ENCODE results near the gene STK32C.

STK32C gene

GRCh38 chr10:132243141-132243540 lies 64.6 kb downstream of the STK32C start:
- ChIA-PET POLR2A (no interaction called here), CTCF (no interaction called here)
- TF ChIP-seq LEF1 (IDR thresholded peaks at IDR 0.05; ENCODE audit: borderline replicate concordance) (no peak), CTBP1 (IDR thresholded peaks at IDR 0.05; ENCODE audit: borderline replicate concordance) (no peak), FOXM1 (IDR thresholded peaks at IDR 0.05; ENCODE audit: borderline replicate concordance) (no peak), SP1 (IDR thresholded peaks at IDR 0.05) (no peak), FOXA1 (IDR thresholded peaks at IDR 0.05) (no peak), BHLHE40 (IDR thresholded peaks at IDR 0.05; ENCODE audit: borderline replicate concordance) (no peak), SUZ12 (IDR thresholded peaks at IDR 0.05) (no peak), L3MBTL2 (conservative IDR thresholded peaks at IDR 0.05) (no peak), ELF4 (IDR thresholded peaks at IDR 0.05) (no peak)
- TF ChIP-seq, protein P1, sequence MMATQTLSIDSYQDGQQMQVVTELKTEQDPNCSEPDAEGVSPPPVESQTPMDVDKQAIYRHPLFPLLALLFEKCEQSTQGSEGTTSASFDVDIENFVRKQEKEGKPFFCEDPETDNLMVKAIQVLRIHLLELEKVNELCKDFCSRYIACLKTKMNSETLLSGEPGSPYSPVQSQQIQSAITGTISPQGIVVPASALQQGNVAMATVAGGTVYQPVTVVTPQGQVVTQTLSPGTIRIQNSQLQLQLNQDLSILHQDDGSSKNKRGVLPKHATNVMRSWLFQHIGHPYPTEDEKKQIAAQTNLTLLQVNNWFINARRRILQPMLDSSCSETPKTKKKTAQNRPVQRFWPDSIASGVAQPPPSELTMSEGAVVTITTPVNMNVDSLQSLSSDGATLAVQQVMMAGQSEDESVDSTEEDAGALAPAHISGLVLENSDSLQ (IDR thresholded peaks at IDR 0.05) = no peak
- DNase-seq (ENCODE audit: extremely low spot score) = no peak

- POLR2A ChIA-PET = no interaction called here
- CTCF ChIA-PET = no interaction called here
- TF ChIP-seq HDGF (IDR thresholded peaks at IDR 0.05; ENCODE audit: borderline replicate concordance) = no peak
- TF ChIP-seq CTBP1 (IDR thresholded peaks at IDR 0.05; ENCODE audit: borderline replicate concordance) = no peak
- no peak for TF ChIP-seq FOXA1 (IDR thresholded peaks at IDR 0.05)
- no peak for TF ChIP-seq SUZ12 (IDR thresholded peaks at IDR 0.05)
- TF ChIP-seq L3MBTL2 (conservative IDR thresholded peaks at IDR 0.05) = no peak
- DNase-seq (ENCODE audit: extremely low spot score) = no peak
Measured at GRCh38 chr10:132242103-132242840, 65.5 kb downstream of the STK32C start.

DNA sequence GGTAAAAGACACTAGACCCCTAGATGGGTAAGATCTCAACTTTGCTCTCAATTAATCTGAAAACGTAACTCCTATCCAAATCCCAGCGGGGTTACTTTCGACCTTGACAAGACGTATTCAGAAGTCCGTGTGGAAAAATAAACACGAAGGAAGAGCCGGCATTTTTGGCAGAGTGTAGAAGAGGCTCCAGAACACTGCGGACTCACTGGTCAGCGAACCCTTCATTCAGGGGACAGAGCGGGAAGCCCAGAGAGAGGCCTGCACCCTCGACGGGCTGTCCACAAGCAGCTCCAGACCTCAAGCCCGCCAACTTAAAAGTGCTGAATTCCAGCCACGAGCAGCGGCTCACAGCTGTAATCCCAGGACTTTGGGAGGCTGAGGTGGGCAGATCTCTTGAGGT lies 66.3 kb downstream of the STK32C start:
- POLR2A ChIA-PET = no interaction called here
- no peak for DNase-seq (ENCODE audit: extremely low spot score)
- CTCF ChIA-PET = no interaction called here
- TF ChIP-seq ARNT (IDR thresholded peaks at IDR 0.05) = no peak
- no peak for TF ChIP-seq ELF4 (IDR thresholded peaks at IDR 0.05)
- TF ChIP-seq LEF1 (IDR thresholded peaks at IDR 0.05; ENCODE audit: borderline replicate concordance) = no peak

- CTCF ChIA-PET = no interaction called here
- POLR2A ChIA-PET = no interaction called here
- no peak for TF ChIP-seq FOXK2 (IDR thresholded peaks at IDR 0.05)
- no peak for TF ChIP-seq ZNF384 (IDR thresholded peaks at IDR 0.05)
- TF ChIP-seq CTBP1 (IDR thresholded peaks at IDR 0.05; ENCODE audit: borderline replicate concordance) = no peak
- no peak for TF ChIP-seq NFRKB (IDR thresholded peaks at IDR 0.05)
- TF ChIP-seq, protein P1 (IDR thresholded peaks at IDR 0.05) = no peak
- TF ChIP-seq L3MBTL2 (conservative IDR thresholded peaks at IDR 0.05) = no peak
- TF ChIP-seq FOXA1 (IDR thresholded peaks at IDR 0.05) = no peak
- TF ChIP-seq FOXM1 (IDR thresholded peaks at IDR 0.05; ENCODE audit: borderline replicate concordance) = no peak
- no peak for TF ChIP-seq SUZ12 (IDR thresholded peaks at IDR 0.05)
- no peak for DNase-seq (ENCODE audit: extremely low spot score)
Measured at GRCh38 chr10:132241086-132241485, 66.7 kb downstream of the STK32C start.

DNA sequence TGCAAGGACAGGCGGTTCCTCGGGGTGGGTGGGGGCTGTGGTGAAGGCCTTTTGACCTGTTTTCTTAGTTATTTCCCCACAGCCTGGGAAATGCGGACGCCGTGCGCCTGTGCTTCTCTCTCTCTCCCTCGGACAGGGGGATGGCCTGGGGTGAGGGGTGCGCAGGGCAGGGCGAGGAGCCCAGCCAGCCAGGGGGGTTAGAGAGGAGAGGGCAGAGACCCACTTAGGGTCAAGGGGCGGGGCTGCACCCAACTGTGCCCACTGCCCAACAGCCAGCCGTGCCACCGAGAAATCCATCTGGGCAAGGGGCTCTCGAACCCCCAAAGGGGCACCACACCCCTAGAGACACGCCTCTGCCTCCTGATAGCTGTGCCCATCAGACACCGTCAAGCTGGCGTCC lies 67.2 kb downstream of the STK32C start:
- ChIA-PET CTCF (no interaction called here), POLR2A (no interaction called here)
- TF ChIP-seq ARNT (IDR thresholded peaks at IDR 0.05) (no peak), ELF4 (IDR thresholded peaks at IDR 0.05) (no peak), FOXK2 (IDR thresholded peaks at IDR 0.05) (no peak), BHLHE40 (IDR thresholded peaks at IDR 0.05; ENCODE audit: borderline replicate concordance) (no peak), L3MBTL2 (conservative IDR thresholded peaks at IDR 0.05) (no peak), SUZ12 (IDR thresholded peaks at IDR 0.05) (no peak), HDGF (IDR thresholded peaks at IDR 0.05; ENCODE audit: borderline replicate concordance) (no peak), TARDBP (IDR thresholded peaks at IDR 0.05) (no peak), ZNF384 (IDR thresholded peaks at IDR 0.05) (no peak), NFRKB (IDR thresholded peaks at IDR 0.05) (no peak)
- TF ChIP-seq, protein P1 (IDR thresholded peaks at IDR 0.05) = no peak
- DNase-seq (ENCODE audit: extremely low spot score) = no peak

DNA sequence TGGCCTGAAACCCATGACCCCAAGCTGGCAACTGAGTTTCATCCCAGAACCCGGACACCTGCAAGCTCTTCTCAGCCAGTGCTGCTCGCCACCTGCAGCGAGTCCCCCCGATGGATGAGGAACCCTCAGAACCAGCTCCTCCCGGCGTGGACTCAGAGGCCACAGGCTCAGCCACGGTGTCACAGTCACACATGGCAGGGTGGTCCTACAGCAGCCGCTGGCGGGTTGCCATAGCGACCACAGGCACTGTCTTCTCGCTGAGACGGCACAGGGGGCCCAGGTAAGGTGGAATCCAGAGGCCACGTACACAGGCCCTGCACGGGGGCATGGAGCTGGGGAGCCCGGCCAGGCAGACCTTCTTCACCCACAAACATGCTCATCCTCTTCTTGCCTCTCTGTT lies 67.6 kb downstream of the STK32C start:
- no peak for DNase-seq (ENCODE audit: extremely low spot score)
- ChIA-PET CTCF (interaction anchor here (0.7 kb wide), 1 partner anchor 132 kb away, joined by 3 read pairs; no protein-coding TSS in a partner anchor), POLR2A (no interaction called here)
- TF ChIP-seq, protein P1 (IDR thresholded peaks at IDR 0.05) = no peak
- no peak for TF ChIP-seq HDGF (IDR thresholded peaks at IDR 0.05; ENCODE audit: borderline replicate concordance)
- no peak for TF ChIP-seq ZNF384 (IDR thresholded peaks at IDR 0.05)
- TF ChIP-seq BHLHE40 (IDR thresholded peaks at IDR 0.05; ENCODE audit: borderline replicate concordance) = no peak
- no peak for TF ChIP-seq SP1 (IDR thresholded peaks at IDR 0.05)
- no peak for TF ChIP-seq LEF1 (IDR thresholded peaks at IDR 0.05; ENCODE audit: borderline replicate concordance)
- TF ChIP-seq ARNT (IDR thresholded peaks at IDR 0.05) = no peak

Measured in HEK293T (cell line).